Osteocyte (in vitro differentiated cells): ENCODE results near the gene MGST1. TPM values are rescaled to one million over a fixed set of nuclear protein-coding genes. Genes with fewer than 3 reads are reported as not detected.

Experiments used
- DNase-seq: peaks from one replicate; pipeline ENCODE4 v3.0.0; 2021; ENCODE audit warnings: mixed read lengths; ENCODE audit not compliant: unreplicated experiment; ENCODE audit errors: extremely low spot score
- H3K27ac Mint-ChIP-seq: one replicate; pipeline ENCODE4 v1.8.0; 2021; ENCODE audit warnings: mild to moderate bottlenecking, mixed read lengths; ENCODE audit not compliant: unreplicated experiment
- H3K27me3 Mint-ChIP-seq: one replicate; pipeline ENCODE4 v1.8.0; 2021; ENCODE audit warnings: mixed read lengths; ENCODE audit not compliant: unreplicated experiment
- H3K36me3 Mint-ChIP-seq: one replicate; pipeline ENCODE4 v1.8.0; 2021; ENCODE audit warnings: mixed read lengths; ENCODE audit not compliant: unreplicated experiment
- H3K4me1 Mint-ChIP-seq: one replicate; pipeline ENCODE4 v1.8.0; 2021; ENCODE audit warnings: mixed read lengths; ENCODE audit not compliant: unreplicated experiment
- H3K4me3 Mint-ChIP-seq: one replicate; pipeline ENCODE4 v1.8.0; 2021; ENCODE audit warnings: mild to moderate bottlenecking, moderate library complexity, mixed read lengths; ENCODE audit not compliant: unreplicated experiment
- H3K9me3 Mint-ChIP-seq: one replicate; pipeline ENCODE4 v1.8.0; 2021; ENCODE audit warnings: mixed read lengths; ENCODE audit not compliant: unreplicated experiment
- total RNA-seq: library from RNA; stranded (reverse); gene quantifications from 2 replicates; pipeline ENCODE4 v1.2.1, GENCODE V29; 2021
- TF ChIP-seq, protein P1 (sequence below): fragments of 200-600 bp; sonication (generic); IDR thresholded peaks from 2 replicates; pipeline ENCODE4 v1.5.0; 2021; ENCODE audit warnings: antibody characterized with exemption, mild to moderate bottlenecking, moderate library complexity

Gene MGST1
- total RNA-seq, 1 donor from 2014 or later: 17.9 TPM

- no peak for DNase-seq
- Mint-ChIP-seq H3K27ac (no peak overlapping the region), H3K9me3 (peaks cover 12% of the 10 kb centered on the region), H3K36me3 (no peaks in the 10 kb centered on the region), H3K4me3 (no peak overlapping the region), H3K4me1 (no peaks in the 10 kb centered on the region), H3K27me3 (no peaks in the 10 kb centered on the region)
- TF ChIP-seq, protein P1, sequence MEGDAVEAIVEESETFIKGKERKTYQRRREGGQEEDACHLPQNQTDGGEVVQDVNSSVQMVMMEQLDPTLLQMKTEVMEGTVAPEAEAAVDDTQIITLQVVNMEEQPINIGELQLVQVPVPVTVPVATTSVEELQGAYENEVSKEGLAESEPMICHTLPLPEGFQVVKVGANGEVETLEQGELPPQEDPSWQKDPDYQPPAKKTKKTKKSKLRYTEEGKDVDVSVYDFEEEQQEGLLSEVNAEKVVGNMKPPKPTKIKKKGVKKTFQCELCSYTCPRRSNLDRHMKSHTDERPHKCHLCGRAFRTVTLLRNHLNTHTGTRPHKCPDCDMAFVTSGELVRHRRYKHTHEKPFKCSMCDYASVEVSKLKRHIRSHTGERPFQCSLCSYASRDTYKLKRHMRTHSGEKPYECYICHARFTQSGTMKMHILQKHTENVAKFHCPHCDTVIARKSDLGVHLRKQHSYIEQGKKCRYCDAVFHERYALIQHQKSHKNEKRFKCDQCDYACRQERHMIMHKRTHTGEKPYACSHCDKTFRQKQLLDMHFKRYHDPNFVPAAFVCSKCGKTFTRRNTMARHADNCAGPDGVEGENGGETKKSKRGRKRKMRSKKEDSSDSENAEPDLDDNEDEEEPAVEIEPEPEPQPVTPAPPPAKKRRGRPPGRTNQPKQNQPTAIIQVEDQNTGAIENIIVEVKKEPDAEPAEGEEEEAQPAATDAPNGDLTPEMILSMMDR: no peak
Observed at GRCh38 chr12:16331998-16332397, 15.4 kb upstream of the MGST1 start.

GRCh38 chr12:16335838-16336237, 11.6 kb upstream of the MGST1 start:
- TF ChIP-seq, protein P1: no peak
- Mint-ChIP-seq H3K9me3 (no peaks in the 10 kb centered on the region), H3K4me1 (no peaks in the 10 kb centered on the region), H3K27ac (no peak overlapping the region), H3K36me3 (no peaks in the 10 kb centered on the region), H3K4me3 (no peak overlapping the region), H3K27me3 (peaks cover 2% of the 10 kb centered on the region)
- DNase-seq: no peak

DNA sequence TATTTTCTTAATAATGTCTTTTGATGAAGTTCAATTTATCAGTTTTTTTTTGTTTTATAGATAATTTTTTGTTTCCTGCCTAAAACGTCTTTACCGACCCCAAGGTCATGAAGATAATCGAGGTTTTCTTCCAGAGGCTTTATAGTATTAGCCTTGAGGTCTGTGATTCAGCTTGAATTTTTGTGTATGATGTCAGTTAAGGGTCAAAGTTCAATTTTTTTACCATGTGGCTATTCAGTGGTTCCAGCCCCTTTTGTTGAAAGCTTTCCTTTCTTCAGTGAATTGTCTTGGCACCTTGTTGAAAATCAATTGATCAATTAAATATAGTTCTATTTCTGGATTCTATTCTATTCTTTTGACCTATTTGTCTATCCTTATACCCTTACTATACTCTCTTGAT, 3.2 kb upstream of the MGST1 start:
- H3K4me3 Mint-ChIP-seq: no peak overlapping the region
- H3K27me3 Mint-ChIP-seq: no peaks in the 10 kb centered on the region
- DNase-seq: no peak
- no peaks in the 10 kb centered on the region for H3K9me3 Mint-ChIP-seq
- peaks cover 21% of the 10 kb centered on the region for H3K4me1 Mint-ChIP-seq
- TF ChIP-seq, protein P1: no peak
- no peak overlapping the region for H3K27ac Mint-ChIP-seq
- no peaks in the 10 kb centered on the region for H3K36me3 Mint-ChIP-seq

DNA sequence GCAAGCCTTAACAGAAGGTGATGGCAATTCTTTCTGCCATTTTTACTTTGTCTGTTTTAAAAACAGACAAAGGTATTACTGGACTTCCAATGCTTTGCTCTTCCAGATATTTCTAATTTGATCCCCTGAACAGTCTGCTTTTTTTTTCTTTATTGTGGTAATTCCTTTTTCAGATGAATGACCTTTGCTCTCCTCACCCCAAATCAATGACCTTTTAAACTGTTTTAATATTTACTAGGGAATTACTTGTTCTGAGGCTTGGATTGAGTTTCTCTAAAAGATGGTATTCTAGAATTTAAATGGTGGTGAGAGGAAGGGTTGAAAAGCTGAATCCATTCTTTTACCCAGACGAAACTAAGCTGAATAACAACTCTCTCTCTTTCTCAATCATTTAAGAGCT, 2.3 kb upstream of the MGST1 start:
- Mint-ChIP-seq H3K4me3 (no peak overlapping the region), H3K36me3 (no peaks in the 10 kb centered on the region), H3K27me3 (no peaks in the 10 kb centered on the region), H3K27ac (no peak overlapping the region), H3K4me1 (peaks cover 23% of the 10 kb centered on the region), H3K9me3 (no peaks in the 10 kb centered on the region)
- TF ChIP-seq, protein P1: no peak
- no peak for DNase-seq

GRCh38 chr12:16346958-16347357, 487 bp upstream of the MGST1 start:
- no peak for DNase-seq
- H3K4me1 Mint-ChIP-seq: peaks cover 25% of the 10 kb centered on the region
- no peaks in the 10 kb centered on the region for H3K27me3 Mint-ChIP-seq
- TF ChIP-seq, protein P1: no peak
- peak overlapping the region; percentile 64 for H3K27ac Mint-ChIP-seq
- peak overlapping the region; percentile 83 for H3K4me3 Mint-ChIP-seq
- no peaks in the 10 kb centered on the region for H3K9me3 Mint-ChIP-seq
- H3K36me3 Mint-ChIP-seq: no peaks in the 10 kb centered on the region
